Spleen (tissue), 11 donors: ENCODE measurements around the gene KRT20. TPM values are rescaled to one million over a fixed set of nuclear protein-coding genes. Genes with fewer than 3 reads are reported as not detected.
"Not testable (repeated sequence)": the region's sequence is repeated elsewhere in the genome, so short reads cannot be mapped to it uniquely, and the experiment has no call there.

Experiments used
- DNase-seq: peaks from one replicate; pipeline ENCODE4 v3.0.0-alpha.2; 2020
- H3K27ac ChIP-seq, 8 donors: fragments of 200-600 bp; sonication (generic) in 7 of 8; 1 replicate in 4 of 8; 2 replicates in 4 of 8; pipeline versions ENCODE4 v1.5.0 to v1.8.0; 2016 to 2021; ENCODE audit warnings: inconsistent platforms in 4 of 8, mild to moderate bottlenecking in 4 of 8, moderate library complexity in 1 of 8
- H3K27me3 ChIP-seq, 7 donors: fragments of 200-600 bp; sonication (generic) in 6 of 7; replicated peaks in 1 of 7; 1 replicate in 4 of 7; 2 replicates in 3 of 7; pipeline versions ENCODE4 v1.5.0 to v1.8.0; 2016 to 2021; ENCODE audit warnings: inconsistent platforms in 3 of 7, mild to moderate bottlenecking in 1 of 7
- H3K36me3 ChIP-seq, 6 donors: fragments of 200-600 bp; sonication (generic) in 5 of 6; 1 replicate in 4 of 6; 2 replicates in 2 of 6; pipeline versions ENCODE4 v1.5.0 to v1.8.0; 2016 to 2021; ENCODE audit warnings: inconsistent platforms in 2 of 6
- H3K4me1 ChIP-seq, 6 donors: fragments of 200-600 bp; sonication (generic) in 5 of 6; 1 replicate in 3 of 6; 2 replicates in 3 of 6; pipeline versions ENCODE4 v1.5.0 to v1.8.0; 2016 to 2021; ENCODE audit warnings: inconsistent platforms in 3 of 6
- H3K4me3 ChIP-seq, 8 donors: fragments of 200-600 bp; sonication (generic) in 7 of 8; 1 replicate in 4 of 8; 2 replicates in 4 of 8; pipeline versions ENCODE4 v1.5.0 to v1.8.0; 2016 to 2021; ENCODE audit warnings: inconsistent platforms in 4 of 8, mild to moderate bottlenecking in 4 of 8, moderate library complexity in 2 of 8
- H3K9me3 ChIP-seq, 8 donors: fragments of 200-600 bp; sonication (generic) in 7 of 8; 1 replicate in 4 of 8; 2 replicates in 4 of 8; pipeline versions ENCODE4 v1.5.0 to v1.8.0; 2016 to 2021; ENCODE audit warnings: inconsistent platforms in 4 of 8
- POLR2A ChIP-seq, 3 donors: fragments of 450-650 bp; IDR thresholded peaks; one replicate each; pipeline ENCODE4 v1.5.1; 2017; ENCODE audit warnings: antibody characterized with exemption in 3 of 3, mild to moderate bottlenecking in 1 of 3
- POLR2AphosphoS5 ChIP-seq, 3 donors: sonication (generic); formaldehyde crosslinking; IDR thresholded peaks; one replicate each; pipeline ENCODE4 v1.5.1; 2017; ENCODE audit warnings: antibody characterized with exemption in 3 of 3
- WGBS, 5 donors: extraction: QIAGEN DNeasy Blood & Tissue Kit in 3 of 5; methylation state at CpG; one replicate each; pipeline versions ENCODE4 v1.1.5 to v1.1.7; 2013 to 2018; 5-methylcytosine and 5-hydroxymethylcytosine counted together
- intact Hi-C: fragments of 100-400 bp; cut with DNase I; formaldehyde crosslinking; loops from one replicate; pipeline ENCODE4 v1.15.0; 2023; ENCODE audit warnings: low total_unique reads
- polyA plus RNA-seq, 3 donors: library from polyadenylated mRNA; stranded (reverse); fragments of 200-250 nt; gene quantifications; one replicate each; pipeline ENCODE4 v1.2.1, GENCODE V29; 2013
- total RNA-seq, 7 donors: library from RNA; depleted of rRNA in 3 of 7; stranded (reverse); fragments of >200 nt in 3 of 7; fragmentation: NEBNext Ultra II Directional in 4 of 7; extraction: Animal tissue kit (Norgen Biotek cat#: 25700) in 4 of 7; gene quantifications; one replicate each; pipeline versions ENCODE4 v1.1.0 to v1.2.1, GENCODE V29; 2016 to 2021
- TF ChIP-seq, protein P1 (sequence below), 11 experiments: fragments of 200-600 bp in 7 of 11; fragments of 450-650 bp in 4 of 11; sonication (generic) in 4 of 11; IDR thresholded peaks in 8 of 11; conservative IDR thresholded peaks in 3 of 11; 1 replicate in 7 of 11; 2 replicates in 4 of 11; pipeline versions ENCODE4 v1.4.0 to v1.8.0; 2016 to 2021; ENCODE audit warnings: antibody characterized with exemption in 11 of 11, inconsistent platforms in 4 of 11, mild to moderate bottlenecking in 1 of 11
- donor health status: healthy with polysubstance abuse.
- donor health status: DM: no; HTN: no; CAD: no; lungs with moderate emphysema.
- donor health status: DM: no; HTN: no; CAD: no.
- donor health status: Bipolar disorder and iron deficiency.
- donor health status: healthy.
- donor health status: DM: no; HTN: no; CAD: no.
- donor health status: DM: yes; HTN: yes; CAD: no.

Gene KRT20
- total and polyA plus RNA-seq, 10 donors = 0.07 to 0.45 TPM; not detected in 8

DNA sequence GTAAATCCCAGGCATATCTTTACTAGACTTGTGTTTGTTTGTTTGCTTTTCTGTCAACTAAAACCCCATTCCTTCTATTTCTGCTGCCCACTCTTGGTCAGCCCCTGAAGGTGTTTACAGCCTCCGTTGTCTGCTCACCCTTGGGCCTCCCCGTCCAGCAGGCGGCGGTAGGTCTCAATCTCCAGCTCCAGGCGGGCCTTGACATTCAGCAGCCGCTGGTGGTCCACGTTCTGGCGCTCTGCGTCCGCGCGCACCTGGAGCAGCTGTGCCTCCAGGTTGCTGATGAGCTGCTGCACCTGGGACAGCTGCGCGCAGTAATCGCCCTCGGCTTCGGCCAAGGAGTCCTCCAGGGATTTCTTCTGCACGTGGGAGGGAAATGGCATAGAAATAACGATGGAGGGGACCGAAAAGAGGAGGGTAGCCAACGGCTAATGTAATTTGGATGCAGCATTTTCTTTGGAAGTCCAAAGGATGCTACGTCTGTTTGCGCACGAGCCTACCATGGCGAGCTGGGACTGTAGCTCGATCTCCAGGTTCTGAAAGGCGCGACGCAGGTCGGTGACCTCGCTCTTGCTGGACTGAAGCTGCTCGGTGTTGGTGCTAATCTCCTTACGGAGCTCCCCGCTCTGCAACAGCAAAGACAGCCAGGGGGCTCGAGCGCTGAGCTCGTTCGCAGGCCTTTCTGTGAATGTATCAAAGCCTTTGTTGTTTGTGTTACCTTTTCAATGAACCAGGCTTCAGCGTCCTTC lies 21.9 kb downstream of the KRT20 start:
- TF ChIP-seq, protein P1, sequence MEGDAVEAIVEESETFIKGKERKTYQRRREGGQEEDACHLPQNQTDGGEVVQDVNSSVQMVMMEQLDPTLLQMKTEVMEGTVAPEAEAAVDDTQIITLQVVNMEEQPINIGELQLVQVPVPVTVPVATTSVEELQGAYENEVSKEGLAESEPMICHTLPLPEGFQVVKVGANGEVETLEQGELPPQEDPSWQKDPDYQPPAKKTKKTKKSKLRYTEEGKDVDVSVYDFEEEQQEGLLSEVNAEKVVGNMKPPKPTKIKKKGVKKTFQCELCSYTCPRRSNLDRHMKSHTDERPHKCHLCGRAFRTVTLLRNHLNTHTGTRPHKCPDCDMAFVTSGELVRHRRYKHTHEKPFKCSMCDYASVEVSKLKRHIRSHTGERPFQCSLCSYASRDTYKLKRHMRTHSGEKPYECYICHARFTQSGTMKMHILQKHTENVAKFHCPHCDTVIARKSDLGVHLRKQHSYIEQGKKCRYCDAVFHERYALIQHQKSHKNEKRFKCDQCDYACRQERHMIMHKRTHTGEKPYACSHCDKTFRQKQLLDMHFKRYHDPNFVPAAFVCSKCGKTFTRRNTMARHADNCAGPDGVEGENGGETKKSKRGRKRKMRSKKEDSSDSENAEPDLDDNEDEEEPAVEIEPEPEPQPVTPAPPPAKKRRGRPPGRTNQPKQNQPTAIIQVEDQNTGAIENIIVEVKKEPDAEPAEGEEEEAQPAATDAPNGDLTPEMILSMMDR (IDR thresholded peaks at IDR 0.05 in 8 of 11, conservative IDR thresholded peaks at IDR 0.05 in 3 of 11) = peak in 1 of 11 experiments; percentile 21
- TF ChIP-seq POLR2A (IDR thresholded peaks at IDR 0.05) = no peak
- no peak for TF ChIP-seq POLR2AphosphoS5 (IDR thresholded peaks at IDR 0.05)
- 60 to 65% (median 62%) methylated on average over 39 of the region's 39 CpGs for WGBS, 5 donors
- no peak overlapping the region for H3K27ac ChIP-seq
- intact Hi-C loops = no loop called here
- H3K9me3 ChIP-seq = no peaks in the 10 kb centered on the region
- no peak overlapping the region for H3K4me3 ChIP-seq
- H3K27me3 ChIP-seq = peaks cover 0 to 25% (median 0%) of the 10 kb centered on the region in 7 donors
- H3K36me3 ChIP-seq = no peaks in the 10 kb centered on the region
- DNase-seq = no peak
- no peaks in the 10 kb centered on the region for H3K4me1 ChIP-seq

DNA sequence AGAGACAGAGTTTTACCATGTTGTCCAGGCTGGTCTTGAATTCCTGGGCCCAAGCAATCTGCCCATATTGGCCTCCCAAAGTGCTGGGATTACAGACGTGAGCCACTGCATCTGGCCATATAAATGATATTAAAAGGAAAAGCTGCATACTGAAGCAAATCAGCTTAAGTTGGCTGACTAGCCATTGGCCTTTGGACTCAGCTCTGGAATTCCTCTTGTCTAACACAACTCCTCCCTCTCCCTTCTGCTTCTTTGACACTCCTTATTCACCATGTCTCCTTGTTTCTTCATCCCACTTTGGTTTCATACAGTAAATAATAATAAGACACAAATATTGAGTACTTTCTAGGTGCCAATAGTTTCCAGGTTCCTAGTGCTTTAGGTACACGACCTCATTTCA lies 25.5 kb downstream of the KRT20 start:
- Histone ChIP-seq H3K27ac (no peak overlapping the region), H3K27me3 (peaks cover 0 to 23% (median 0%) of the 10 kb centered on the region in 7 donors), H3K4me1 (peaks cover 0 to 4% (median 0%) of the 10 kb centered on the region in 6 donors), H3K36me3 (no peaks in the 10 kb centered on the region), H3K4me3 (no peak overlapping the region), H3K9me3 (no peaks in the 10 kb centered on the region)
- intact Hi-C loops = loop anchor here (5.0 kb wide), 1 partner anchor 803 kb away; no protein-coding TSS in a partner anchor
- 58 to 86% (median 71%) methylated on average over 2 of the region's 2 CpGs for WGBS, 5 donors
- TF ChIP-seq POLR2A (IDR thresholded peaks at IDR 0.05) (no peak), POLR2AphosphoS5 (IDR thresholded peaks at IDR 0.05) (no peak)
- TF ChIP-seq, protein P1 (IDR thresholded peaks at IDR 0.05 in 8 of 11, conservative IDR thresholded peaks at IDR 0.05 in 3 of 11) = no peak
- DNase-seq = no peak

DNA sequence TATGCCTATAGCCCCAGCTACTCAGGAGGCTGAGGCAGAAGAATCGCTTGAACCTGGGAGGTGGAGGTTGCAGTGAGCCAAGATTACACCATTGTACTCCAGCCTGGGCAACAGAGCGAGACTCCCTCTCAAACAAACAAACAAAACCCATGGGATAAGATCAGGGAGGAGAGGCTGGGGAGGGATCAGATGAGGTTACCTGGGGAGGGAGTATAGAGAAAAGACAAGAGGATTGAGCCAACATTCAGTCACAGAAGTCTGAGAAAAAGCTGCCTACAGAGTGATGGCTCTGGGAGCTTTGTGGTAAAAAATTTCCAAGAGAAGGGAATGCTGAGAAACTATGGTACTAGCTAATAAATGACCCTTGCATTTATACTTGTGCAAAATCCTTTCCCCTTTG lies 26.4 kb downstream of the KRT20 start:
- H3K36me3 ChIP-seq, H3K4me1 ChIP-seq, DNase-seq, H3K27ac ChIP-seq, H3K4me3 ChIP-seq, H3K9me3 ChIP-seq: not testable (repeated sequence)
- WGBS, 5 donors = 91 to 98% (median 93%) methylated on average over 2 of the region's 2 CpGs
- peaks cover 0 to 24% (median 0%) of the 10 kb centered on the region in 7 donors for H3K27me3 ChIP-seq
- intact Hi-C loops = loop anchor here (5.0 kb wide), 1 partner anchor 804 kb away; no protein-coding TSS in a partner anchor

DNA sequence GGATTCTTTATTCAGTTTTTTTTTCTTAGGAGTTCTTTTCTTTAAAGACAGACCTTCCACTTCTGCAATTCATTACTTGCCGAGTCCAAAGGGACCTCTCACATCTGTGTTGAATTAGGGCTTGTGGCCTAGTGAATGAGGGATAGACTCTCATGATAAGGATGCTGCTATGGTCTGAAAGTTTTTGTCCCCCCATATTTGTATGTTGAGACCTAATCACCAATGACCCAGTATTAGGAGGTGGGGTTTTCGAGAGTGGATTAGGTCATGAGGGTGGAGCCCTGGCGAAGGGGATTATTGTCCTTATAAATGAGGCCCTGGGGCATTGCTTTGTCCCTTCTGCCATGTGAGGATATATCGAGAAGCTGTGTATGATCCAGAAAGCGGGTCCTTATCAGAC lies 27.5 kb downstream of the KRT20 start:
- Histone ChIP-seq H3K4me3 (no peak overlapping the region), H3K27me3 (peaks cover 0 to 13% (median 0%) of the 10 kb centered on the region in 7 donors), H3K4me1 (peaks cover 0 to 4% (median 0%) of the 10 kb centered on the region in 6 donors), H3K9me3 (no peaks in the 10 kb centered on the region), H3K27ac (no peak overlapping the region), H3K36me3 (no peaks in the 10 kb centered on the region)
- intact Hi-C loops = loop anchor here (5.0 kb wide), 1 partner anchor 805 kb away; no protein-coding TSS in a partner anchor
- TF ChIP-seq POLR2AphosphoS5 (IDR thresholded peaks at IDR 0.05) (no peak), POLR2A (IDR thresholded peaks at IDR 0.05) (no peak)
- TF ChIP-seq, protein P1 (IDR thresholded peaks at IDR 0.05 in 8 of 11, conservative IDR thresholded peaks at IDR 0.05 in 3 of 11) = no peak
- DNase-seq = no peak
- 75 to 88% (median 85%) methylated on average over 5 of the region's 5 CpGs for WGBS, 5 donors
